T-helper 1 cell (primary cell): ENCODE results near the gene ULK4.
"Not testable (repeated sequence)": the region's sequence is repeated elsewhere in the genome, so short reads cannot be mapped to it uniquely, and the experiment has no call there.

Experiments
- DNase-seq, 5 donors: peaks; one replicate each; pipeline ENCODE4 v3.0.0-alpha.2; 2012 to 2020

Gene ULK4

GRCh38 chr3:41863024-41863423 is 98.9 kb downstream of the ULK4 start:
- no peak for DNase-seq

GRCh38 chr3:41860489-41860888 is 101.4 kb downstream of the ULK4 start:
- DNase-seq, result not testable (repeated sequence)

- DNase-seq, result no peak
Measured at GRCh38 chr3:41854956-41855355, 106.9 kb downstream of the ULK4 start.

- no peak for DNase-seq
Measured at GRCh38 chr3:41853540-41854196, 108.2 kb downstream of the ULK4 start.

- DNase-seq, result peak in 1 of 5 donors; percentile 12
Measured at GRCh38 chr3:41848753-41849574, 112.9 kb downstream of the ULK4 start.

- no peak for DNase-seq
Measured at GRCh38 chr3:41847679-41848078, 114.2 kb downstream of the ULK4 start.

- no peak for DNase-seq
Measured at GRCh38 chr3:41846850-41847249, 115.1 kb downstream of the ULK4 start.

- no peak for DNase-seq
Measured at GRCh38 chr3:41845826-41846225, 116.1 kb downstream of the ULK4 start.

GRCh38 chr3:41844256-41844655 is 117.6 kb downstream of the ULK4 start:
- DNase-seq, result not testable (repeated sequence)

- not testable (repeated sequence) for DNase-seq
Measured at GRCh38 chr3:41840936-41841668, 120.8 kb downstream of the ULK4 start.

- peak in 1 of 5 donors; percentile 69 for DNase-seq
Measured at GRCh38 chr3:41836360-41837134, 125.4 kb downstream of the ULK4 start.

GRCh38 chr3:41833628-41834027 is 128.3 kb downstream of the ULK4 start:
- no peak for DNase-seq

GRCh38 chr3:41819236-41819635 is 142.7 kb downstream of the ULK4 start:
- DNase-seq, result no peak

GRCh38 chr3:41808618-41809017 is 153.3 kb downstream of the ULK4 start:
- no peak for DNase-seq

GRCh38 chr3:41808152-41808551 is 153.8 kb downstream of the ULK4 start:
- no peak for DNase-seq

- DNase-seq, result no peak
Measured at GRCh38 chr3:41794748-41795589, 166.9 kb downstream of the ULK4 start.

GRCh38 chr3:41792806-41793205 is 169.1 kb downstream of the ULK4 start:
- no peak for DNase-seq

- no peak for DNase-seq
Measured at GRCh38 chr3:41769106-41769505, 192.8 kb downstream of the ULK4 start.

GRCh38 chr3:41768363-41768762 is 193.5 kb downstream of the ULK4 start:
- DNase-seq, result no peak

GRCh38 chr3:41762867-41763266 is 199.0 kb downstream of the ULK4 start:
- DNase-seq, result not testable (repeated sequence)

- no peak for DNase-seq
Measured at GRCh38 chr3:41753651-41754050, 208.3 kb downstream of the ULK4 start.

GRCh38 chr3:41751597-41751996 is 210.3 kb downstream of the ULK4 start:
- peak in 1 of 5 donors; percentile 27 for DNase-seq
